ENCODE data around the gene RNH1. TPM values are rescaled to one million over a fixed set of nuclear protein-coding genes. Genes with fewer than 3 reads are reported as not detected.
A peak's percentile ranks its signal among the peaks of the same experiment; 100 is the strongest.
"Not testable (repeated sequence)": the region's sequence is repeated elsewhere in the genome, so short reads cannot be mapped to it uniquely, and the experiment has no call there.

Gene RNH1
- polyA plus RNA-seq, 5 donors = 63.3 to 130 (median 87.3) TPM

GRCh38 chr11:487571-488021 lies 19.4 kb downstream of the RNH1 start:
- DNase-seq = no peak

GRCh38 chr11:486189-486588 lies 20.9 kb downstream of the RNH1 start:
- DNase-seq = no peak

- no peak for DNase-seq
Measured at GRCh38 chr11:484616-485015, 22.4 kb downstream of the RNH1 start.

- DNase-seq = no peak
Measured at GRCh38 chr11:479311-479710, 27.7 kb downstream of the RNH1 start.

GRCh38 chr11:477052-477715 lies 29.9 kb downstream of the RNH1 start:
- DNase-seq = no peak

GRCh38 chr11:476416-476815 lies 30.6 kb downstream of the RNH1 start:
- no peak for DNase-seq

- DNase-seq = no peak
Measured at GRCh38 chr11:475941-476340, 31.1 kb downstream of the RNH1 start.

- no peak for DNase-seq
Measured at GRCh38 chr11:474914-475506, 32.0 kb downstream of the RNH1 start.

GRCh38 chr11:473962-474785 lies 32.9 kb downstream of the RNH1 start:
- DNase-seq = no peak

GRCh38 chr11:473415-473814 lies 33.6 kb downstream of the RNH1 start:
- no peak for DNase-seq

GRCh38 chr11:472816-473215 lies 34.2 kb downstream of the RNH1 start:
- DNase-seq = no peak

GRCh38 chr11:472272-472671 lies 34.8 kb downstream of the RNH1 start:
- no peak for DNase-seq

GRCh38 chr11:471468-472145 lies 35.4 kb downstream of the RNH1 start:
- DNase-seq = no peak

GRCh38 chr11:469684-470560 lies 37.1 kb downstream of the RNH1 start:
- peak; percentile 59 to 71 for DNase-seq

GRCh38 chr11:469026-469683 lies 37.9 kb downstream of the RNH1 start:
- DNase-seq = not testable (repeated sequence)

GRCh38 chr11:468493-468892 lies 38.5 kb downstream of the RNH1 start:
- DNase-seq = no peak

- no peak for DNase-seq
Measured at GRCh38 chr11:468036-468435, 39.0 kb downstream of the RNH1 start.

GRCh38 chr11:465896-466530 lies 41.0 kb downstream of the RNH1 start:
- no peak for DNase-seq

GRCh38 chr11:464316-464715 lies 42.7 kb downstream of the RNH1 start:
- no peak for DNase-seq

Measured in right lung (tissue), 5 donors.